Activated T-cell treated with anti-CD3 and anti-CD28 coated beads, Interleukin-2, amount 50 U/mL, for 4 hours (primary cell): Measurements from ENCODE around the gene HHIPL1. TPM values are rescaled to one million over a fixed set of nuclear protein-coding genes. Genes with fewer than 3 reads are reported as not detected.
"Not testable (repeated sequence)": the region's sequence is repeated elsewhere in the genome, so short reads cannot be mapped to it uniquely, and the experiment has no call there.

Experiments
- ATAC-seq, 2 donors: fragments of 200-7000 bp; cut with Tn5 transposase; one replicate each; pipeline ENCODE4 v1.10.0; 2021
- DNase-seq: peaks from one replicate; pipeline ENCODE4 v3.0.0-alpha.2; 2020
- H3K27me3 Mint-ChIP-seq: one replicate; pipeline ENCODE4 v1.8.0; 2021; ENCODE audit warnings: low read depth, mixed read lengths
- H3K36me3 Mint-ChIP-seq: one replicate; pipeline ENCODE4 v1.8.0; 2022; ENCODE audit warnings: mixed read lengths; ENCODE audit not compliant: insufficient read depth
- H3K4me1 Mint-ChIP-seq: one replicate; pipeline ENCODE4 v1.8.0; 2021; ENCODE audit warnings: low read depth, mixed read lengths
- H3K4me3 Mint-ChIP-seq: one replicate; pipeline ENCODE4 v1.8.0; 2021; ENCODE audit warnings: mild to moderate bottlenecking, moderate library complexity, mixed read lengths
- H3K9me3 Mint-ChIP-seq: one replicate; pipeline ENCODE4 v1.8.0; 2021; ENCODE audit warnings: mixed read lengths
- total RNA-seq, 3 donors: library from RNA; stranded (reverse); gene quantifications; one replicate each; pipeline ENCODE4 v1.2.1, GENCODE V29; 2021

HHIPL1 gene
- total RNA-seq, 3 donors from 2014 or later, result not detected

GRCh38 chr14:99654235-99654985, 9.5 kb downstream of the HHIPL1 start:
- no peak for ATAC-seq
- DNase-seq, result no peak
- Mint-ChIP-seq H3K4me1 (no peaks in the 10 kb centered on the region), H3K27me3 (peaks cover 52% of the 10 kb centered on the region), H3K4me3 (no peak overlapping the region), H3K36me3 (no peaks in the 10 kb centered on the region), H3K9me3 (no peaks in the 10 kb centered on the region)

GRCh38 chr14:99655521-99655920, 10.6 kb downstream of the HHIPL1 start:
- Mint-ChIP-seq H3K27me3 (peaks cover 55% of the 10 kb centered on the region), H3K9me3 (no peaks in the 10 kb centered on the region), H3K4me3 (no peak overlapping the region), H3K36me3 (no peaks in the 10 kb centered on the region), H3K4me1 (peaks cover 3% of the 10 kb centered on the region)
- DNase-seq (no peak), ATAC-seq (no peak)

GRCh38 chr14:99656171-99656570, 11.2 kb downstream of the HHIPL1 start:
- Mint-ChIP-seq H3K4me3 (no peak overlapping the region), H3K27me3 (peaks cover 55% of the 10 kb centered on the region), H3K9me3 (no peaks in the 10 kb centered on the region), H3K4me1 (peaks cover 3% of the 10 kb centered on the region), H3K36me3 (no peaks in the 10 kb centered on the region)
- ATAC-seq (no peak), DNase-seq (no peak)

GRCh38 chr14:99657645-99658155, 12.8 kb downstream of the HHIPL1 start:
- H3K4me3 Mint-ChIP-seq, result no peak overlapping the region
- peaks cover 56% of the 10 kb centered on the region for H3K27me3 Mint-ChIP-seq
- H3K4me1 Mint-ChIP-seq, result peaks cover 3% of the 10 kb centered on the region
- no peaks in the 10 kb centered on the region for H3K9me3 Mint-ChIP-seq
- H3K36me3 Mint-ChIP-seq, result no peaks in the 10 kb centered on the region
- no peak for DNase-seq
- no peak for ATAC-seq

- Mint-ChIP-seq H3K27me3 (peaks cover 61% of the 10 kb centered on the region), H3K9me3 (no peaks in the 10 kb centered on the region), H3K36me3 (no peaks in the 10 kb centered on the region), H3K4me3 (no peak overlapping the region), H3K4me1 (peaks cover 3% of the 10 kb centered on the region)
- ATAC-seq (no peak), DNase-seq (no peak)
These were observed 13.4 kb downstream of the HHIPL1 start for GRCh38 chr14:99658218-99658845.

GRCh38 chr14:99659333-99659741, 14.4 kb downstream of the HHIPL1 start:
- DNase-seq (no peak), ATAC-seq (peak; percentile 27 to 46)
- H3K9me3 Mint-ChIP-seq, result no peaks in the 10 kb centered on the region
- no peak overlapping the region for H3K4me3 Mint-ChIP-seq
- H3K36me3 Mint-ChIP-seq, result no peaks in the 10 kb centered on the region
- H3K27me3 Mint-ChIP-seq, result peaks cover 57% of the 10 kb centered on the region
- H3K4me1 Mint-ChIP-seq, result peaks cover 3% of the 10 kb centered on the region

GRCh38 chr14:99660006-99660566, 15.2 kb downstream of the HHIPL1 start:
- Mint-ChIP-seq H3K9me3 (no peaks in the 10 kb centered on the region), H3K36me3 (no peaks in the 10 kb centered on the region), H3K27me3 (peaks cover 51% of the 10 kb centered on the region), H3K4me1 (peaks cover 3% of the 10 kb centered on the region), H3K4me3 (no peak overlapping the region)
- DNase-seq (no peak), ATAC-seq (no peak)

GRCh38 chr14:99660794-99661193, 15.9 kb downstream of the HHIPL1 start:
- Mint-ChIP-seq H3K27me3 (peaks cover 50% of the 10 kb centered on the region), H3K9me3 (no peaks in the 10 kb centered on the region), H3K36me3 (no peaks in the 10 kb centered on the region), H3K4me1 (peaks cover 3% of the 10 kb centered on the region), H3K4me3 (no peak overlapping the region)
- ATAC-seq (no peak), DNase-seq (no peak)

GRCh38 chr14:99661206-99661605, 16.3 kb downstream of the HHIPL1 start:
- DNase-seq, H3K4me3 Mint-ChIP-seq, H3K9me3 Mint-ChIP-seq, H3K4me1 Mint-ChIP-seq, ATAC-seq, H3K36me3 Mint-ChIP-seq: not testable (repeated sequence)
- peaks cover 47% of the 10 kb centered on the region for H3K27me3 Mint-ChIP-seq

- H3K9me3 Mint-ChIP-seq, result no peaks in the 10 kb centered on the region
- ATAC-seq, result no peak
- H3K4me1 Mint-ChIP-seq, result peaks cover 3% of the 10 kb centered on the region
- H3K27me3 Mint-ChIP-seq, result peaks cover 38% of the 10 kb centered on the region
- H3K36me3 Mint-ChIP-seq, result no peaks in the 10 kb centered on the region
- no peak for DNase-seq
- H3K4me3 Mint-ChIP-seq, result no peak overlapping the region
These were observed 17.9 kb downstream of the HHIPL1 start for GRCh38 chr14:99662846-99663245.

- Mint-ChIP-seq H3K4me1 (peaks cover 3% of the 10 kb centered on the region), H3K4me3 (no peak overlapping the region), H3K27me3 (peaks cover 31% of the 10 kb centered on the region), H3K9me3 (no peaks in the 10 kb centered on the region), H3K36me3 (no peaks in the 10 kb centered on the region)
- DNase-seq, result no peak
- no peak for ATAC-seq
These were observed 18.6 kb downstream of the HHIPL1 start for GRCh38 chr14:99663386-99664057.

- ATAC-seq (no peak), DNase-seq (no peak)
- Mint-ChIP-seq H3K27me3 (peaks cover 25% of the 10 kb centered on the region), H3K9me3 (no peaks in the 10 kb centered on the region), H3K4me1 (peaks cover 3% of the 10 kb centered on the region), H3K4me3 (no peak overlapping the region), H3K36me3 (no peaks in the 10 kb centered on the region)
These were observed 19.4 kb downstream of the HHIPL1 start for GRCh38 chr14:99664058-99664936.

- Mint-ChIP-seq H3K4me1 (peaks cover 3% of the 10 kb centered on the region), H3K27me3 (peaks cover 25% of the 10 kb centered on the region), H3K9me3 (no peaks in the 10 kb centered on the region), H3K36me3 (no peaks in the 10 kb centered on the region), H3K4me3 (no peak overlapping the region)
- DNase-seq (no peak), ATAC-seq (no peak)
These were observed 20.0 kb downstream of the HHIPL1 start for GRCh38 chr14:99664937-99665273.

GRCh38 chr14:99666533-99666932, 21.6 kb downstream of the HHIPL1 start:
- no peak for ATAC-seq

More at GRCh38 chr14:99666533-99666932, 21.6 kb downstream of the HHIPL1 start:
- Mint-ChIP-seq H3K4me3 (no peak overlapping the region), H3K36me3 (no peaks in the 10 kb centered on the region), H3K27me3 (peaks cover 12% of the 10 kb centered on the region), H3K4me1 (no peaks in the 10 kb centered on the region), H3K9me3 (no peaks in the 10 kb centered on the region)
- no peak for DNase-seq
